ENCODE data around the gene NRG3. TPM values are rescaled to one million over a fixed set of nuclear protein-coding genes. Genes with fewer than 3 reads are reported as not detected.

Gene NRG3
- total and polyA plus RNA-seq, 2 of the 4 experiments (the other 2 are of a cell fraction) = not detected

DNA sequence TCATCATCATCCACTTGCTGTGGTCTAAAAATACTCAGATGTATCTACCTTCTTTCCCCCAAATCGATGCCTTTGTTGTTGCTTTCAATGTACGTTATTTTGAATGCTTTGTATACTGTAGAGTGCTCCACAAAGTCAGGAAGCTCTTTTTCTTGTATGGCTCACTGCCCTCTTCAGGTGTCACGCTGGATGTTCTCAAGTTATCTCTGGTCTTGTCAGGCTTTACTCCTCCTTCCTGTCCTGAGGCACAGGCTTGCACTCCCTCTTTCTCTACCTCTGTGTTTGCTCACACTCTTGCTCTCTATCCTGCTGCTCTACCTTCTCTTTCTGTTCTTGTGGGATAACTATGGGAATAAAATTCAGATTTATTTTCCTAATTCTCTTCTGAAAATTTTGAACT, 381.3 kb downstream of the NRG3 start:
- H2AK9ac ChIP-seq (replicated peaks; ENCODE audit: low read depth, low read length, poor library complexity) = no peak overlapping the region
- no peak overlapping the region for H3K14ac ChIP-seq (replicated peaks; ENCODE audit: low read depth, low read length)
- WGBS, 2 experiments (ENCODE audit: extremely low coverage in 2 of 2, insufficient read length in 1 of 2) = no CpG with 5 or more reads among the region's 3 CpGs
- H3K9me3 ChIP-seq (ENCODE audit: control insufficient read depth, insufficient read depth, low read length) = peaks cover 7% of the 10 kb centered on the region; the same call in 1 of the 2 replicates
- H2BK15ac ChIP-seq (ENCODE audit: low read depth, low read length) = no peak overlapping the region
- no peak overlapping the region for H3K56ac ChIP-seq (ENCODE audit: extremely low read depth, insufficient read depth, low read length)
- no peaks in the 10 kb centered on the region for H3K79me1 ChIP-seq (ENCODE audit: low read depth in 1 of 2, low read length in 2 of 2)
- no peak overlapping the region for H4K5ac ChIP-seq (ENCODE audit: low read depth, low read length)
- H3K4me3 ChIP-seq (ENCODE audit: insufficient read depth, low read depth, low read length) = no peak overlapping the region
- DNase-seq (no peak), ATAC-seq (ENCODE audit: low read depth) (no peak)
- H2AFZ ChIP-seq (replicated peaks; ENCODE audit: low read length, poor library complexity) = no peak overlapping the region
- H3K18ac ChIP-seq (ENCODE audit: low read depth, low read length) = no peak overlapping the region
- intact Hi-C loops (cut with micrococcal nuclease) (no loop called here), dilution Hi-C loops (cut with HindIII; ENCODE audit: low sequenced_read_pairs, unreplicated experiment) (no loop called here), in situ Hi-C loops (cut with MboI; ENCODE audit: low sequenced_read_pairs) (no loop called here)
- no peak overlapping the region for H3K9ac ChIP-seq (ENCODE audit: low read depth, low read length)
- H3K4me2 ChIP-seq (ENCODE audit: low read depth, low read length) = no peak overlapping the region
- H4K20me1 ChIP-seq (ENCODE audit: insufficient read depth, low read length) = no peaks in the 10 kb centered on the region
- H3K36me3 ChIP-seq (ENCODE audit: control insufficient read depth, insufficient read depth, low read length) = no peaks in the 10 kb centered on the region
- H4K8ac ChIP-seq (ENCODE audit: low read depth in 2 of 2, low read length in 2 of 2) = no peak overlapping the region
- no peak overlapping the region for H3K23ac ChIP-seq (ENCODE audit: low read depth, low read length)
- no peak overlapping the region for H2AK5ac ChIP-seq (ENCODE audit: low read depth, low read length)
- no peaks in the 10 kb centered on the region for H3K4me1 ChIP-seq (ENCODE audit: control insufficient read depth, insufficient read depth, low read length)
- H3K9me1 ChIP-seq (ENCODE audit: insufficient read depth, low read length) = no peaks in the 10 kb centered on the region
- H3K4ac ChIP-seq (ENCODE audit: low read depth, low read length) = no peak overlapping the region
- TF ChIP-seq NFE2L2 (IDR thresholded peaks at IDR 0.05; ENCODE audit: low read depth, low read length) (no peak), BHLHE40 (IDR thresholded peaks at IDR 0.05; ENCODE audit: low read depth, low read length) (no peak), MAZ (IDR thresholded peaks at IDR 0.05; ENCODE audit: borderline replicate concordance, low read depth, low read length) (no peak), RFX5 (IDR thresholded peaks at IDR 0.05; ENCODE audit: low read depth, low read length) (no peak), CEBPB (IDR thresholded peaks at IDR 0.05; ENCODE audit: low read depth, low read length) (no peak), RAD21 (IDR thresholded peaks at IDR 0.05; ENCODE audit: low read length) (no peak), POLR2A (IDR thresholded peaks at IDR 0.05; ENCODE audit: low read depth, low read length) (no peak), RCOR1 (IDR thresholded peaks at IDR 0.05; ENCODE audit: insufficient replicate concordance, low read length) (no peak), FOS (IDR thresholded peaks at IDR 0.05; ENCODE audit: low read depth, low read length) (no peak), MXI1 (IDR thresholded peaks at IDR 0.05; ENCODE audit: borderline replicate concordance, low read depth, low read length) (no peak), MAFK (IDR thresholded peaks at IDR 0.05; ENCODE audit: low read depth, low read length) (no peak), CHD1 (IDR thresholded peaks at IDR 0.05; ENCODE audit: low read depth, low read length) (no peak)
- TF ChIP-seq, protein P1, sequence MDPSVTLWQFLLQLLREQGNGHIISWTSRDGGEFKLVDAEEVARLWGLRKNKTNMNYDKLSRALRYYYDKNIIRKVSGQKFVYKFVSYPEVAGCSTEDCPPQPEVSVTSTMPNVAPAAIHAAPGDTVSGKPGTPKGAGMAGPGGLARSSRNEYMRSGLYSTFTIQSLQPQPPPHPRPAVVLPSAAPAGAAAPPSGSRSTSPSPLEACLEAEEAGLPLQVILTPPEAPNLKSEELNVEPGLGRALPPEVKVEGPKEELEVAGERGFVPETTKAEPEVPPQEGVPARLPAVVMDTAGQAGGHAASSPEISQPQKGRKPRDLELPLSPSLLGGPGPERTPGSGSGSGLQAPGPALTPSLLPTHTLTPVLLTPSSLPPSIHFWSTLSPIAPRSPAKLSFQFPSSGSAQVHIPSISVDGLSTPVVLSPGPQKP (IDR thresholded peaks at IDR 0.05; ENCODE audit: borderline replicate concordance, low read depth, low read length) = no peak
- TF ChIP-seq, protein P2, sequence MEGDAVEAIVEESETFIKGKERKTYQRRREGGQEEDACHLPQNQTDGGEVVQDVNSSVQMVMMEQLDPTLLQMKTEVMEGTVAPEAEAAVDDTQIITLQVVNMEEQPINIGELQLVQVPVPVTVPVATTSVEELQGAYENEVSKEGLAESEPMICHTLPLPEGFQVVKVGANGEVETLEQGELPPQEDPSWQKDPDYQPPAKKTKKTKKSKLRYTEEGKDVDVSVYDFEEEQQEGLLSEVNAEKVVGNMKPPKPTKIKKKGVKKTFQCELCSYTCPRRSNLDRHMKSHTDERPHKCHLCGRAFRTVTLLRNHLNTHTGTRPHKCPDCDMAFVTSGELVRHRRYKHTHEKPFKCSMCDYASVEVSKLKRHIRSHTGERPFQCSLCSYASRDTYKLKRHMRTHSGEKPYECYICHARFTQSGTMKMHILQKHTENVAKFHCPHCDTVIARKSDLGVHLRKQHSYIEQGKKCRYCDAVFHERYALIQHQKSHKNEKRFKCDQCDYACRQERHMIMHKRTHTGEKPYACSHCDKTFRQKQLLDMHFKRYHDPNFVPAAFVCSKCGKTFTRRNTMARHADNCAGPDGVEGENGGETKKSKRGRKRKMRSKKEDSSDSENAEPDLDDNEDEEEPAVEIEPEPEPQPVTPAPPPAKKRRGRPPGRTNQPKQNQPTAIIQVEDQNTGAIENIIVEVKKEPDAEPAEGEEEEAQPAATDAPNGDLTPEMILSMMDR (conservative IDR thresholded peaks at IDR 0.05; ENCODE audit: low read depth, low read length) = no peak
- TF ChIP-seq, protein P3, sequence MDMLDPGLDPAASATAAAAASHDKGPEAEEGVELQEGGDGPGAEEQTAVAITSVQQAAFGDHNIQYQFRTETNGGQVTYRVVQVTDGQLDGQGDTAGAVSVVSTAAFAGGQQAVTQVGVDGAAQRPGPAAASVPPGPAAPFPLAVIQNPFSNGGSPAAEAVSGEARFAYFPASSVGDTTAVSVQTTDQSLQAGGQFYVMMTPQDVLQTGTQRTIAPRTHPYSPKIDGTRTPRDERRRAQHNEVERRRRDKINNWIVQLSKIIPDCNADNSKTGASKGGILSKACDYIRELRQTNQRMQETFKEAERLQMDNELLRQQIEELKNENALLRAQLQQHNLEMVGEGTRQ (IDR thresholded peaks at IDR 0.05; ENCODE audit: low read depth, low read length) = no peak
- ChIA-PET CTCF (no interaction called here), POLR2A (ENCODE audit: unreplicated experiment) (no interaction called here)
- no peak overlapping the region for H3K27ac ChIP-seq (ENCODE audit: insufficient read depth, low read length)
- no peak overlapping the region for H2BK5ac ChIP-seq (ENCODE audit: low read depth, low read length, poor library complexity, severe bottlenecking)
- BruUV-seq (replicated peaks) = no TSS peak
- H2BK120ac ChIP-seq (ENCODE audit: low read depth, low read length) = no peak overlapping the region
- no peak overlapping the region for H2BK20ac ChIP-seq (ENCODE audit: low read depth, low read length)
- H4K91ac ChIP-seq (ENCODE audit: insufficient read depth, low read depth, low read length) = no peak overlapping the region
- H3K27me3 ChIP-seq (ENCODE audit: control insufficient read depth, insufficient read depth, low read length) = no peaks in the 10 kb centered on the region

Data from IMR-90 (cell line).